HL-60 (cell line): ENCODE measurements around the gene ANO10.

Experiments used
- DNase-seq, 2 experiments: peaks; one replicate each; pipeline ENCODE4 v3.0.0-alpha.2; 2010 to 2020; ENCODE audit warnings: low read depth in 1 of 2, low spot score in 1 of 2
- H3K27ac ChIP-seq: fragments of 250-450 bp; sonication (Bioruptor Pico); replicated peaks from 2 replicates; pipeline ENCODE4 v1.5.1; 2020; ENCODE audit warnings: mild to moderate bottlenecking, moderate library complexity
- H3K27me3 ChIP-seq: fragments of 250-450 bp; sonication (Bioruptor Pico); 2 replicates; pipeline ENCODE4 v1.5.1; 2021; ENCODE audit warnings: mild to moderate bottlenecking, moderate library complexity; ENCODE audit not compliant: insufficient read depth, poor library complexity, severe bottlenecking
- H3K4me3 ChIP-seq: replicated peaks from 2 replicates; pipeline ENCODE4 v1.5.1; 2011; ENCODE audit warnings: mild to moderate bottlenecking, control low read depth, low read length; ENCODE audit not compliant: insufficient read depth
- CTCF ChIP-seq: IDR thresholded peaks from one replicate; pipeline ENCODE4 v1.5.1; 2011; ENCODE audit warnings: low read length, control low read depth, inconsistent platforms; ENCODE audit not compliant: insufficient read depth
- GABPA ChIP-seq: IDR thresholded peaks from 2 replicates; pipeline ENCODE4 v1.6.1; 2012; ENCODE audit warnings: low read depth
- POLR2AphosphoS5 ChIP-seq: IDR thresholded peaks from 2 replicates; pipeline ENCODE4 v1.6.1; 2012; ENCODE audit warnings: low read depth
- REST ChIP-seq: IDR thresholded peaks from 2 replicates; pipeline ENCODE4 v1.6.1; 2012; ENCODE audit warnings: low read depth; ENCODE audit not compliant: insufficient replicate concordance
- SPI1 ChIP-seq: IDR thresholded peaks from 2 replicates; pipeline ENCODE4 v1.6.1; 2012; ENCODE audit warnings: low read depth, mild to moderate bottlenecking, borderline replicate concordance

The ANO10 gene

GRCh38 chr3:43366481-43366880 is 255.3 kb downstream of the ANO10 start:
- no peak for DNase-seq
- Histone ChIP-seq H3K4me3 (no peak overlapping the region), H3K27ac (no peak overlapping the region), H3K27me3 (no peaks in the 10 kb centered on the region)
- no peak for TF ChIP-seq GABPA
- no peak for TF ChIP-seq CTCF
- TF ChIP-seq POLR2AphosphoS5, result no peak
- no peak for TF ChIP-seq REST
- no peak for TF ChIP-seq SPI1

GRCh38 chr3:43365601-43366305 is 256.1 kb downstream of the ANO10 start:
- TF ChIP-seq POLR2AphosphoS5 (no peak), GABPA (no peak)
- Histone ChIP-seq H3K27ac (no peak overlapping the region), H3K4me3 (no peak overlapping the region), H3K27me3 (no peaks in the 10 kb centered on the region)
- DNase-seq, result no peak

GRCh38 chr3:43364926-43365325 is 256.9 kb downstream of the ANO10 start:
- H3K27ac ChIP-seq, result no peak overlapping the region
- TF ChIP-seq POLR2AphosphoS5 (no peak), REST (no peak), CTCF (no peak), SPI1 (no peak), GABPA (no peak)
- no peak for DNase-seq
- H3K27me3 ChIP-seq, result no peaks in the 10 kb centered on the region
- no peak overlapping the region for H3K4me3 ChIP-seq

- no peak for DNase-seq
- no peak overlapping the region for H3K27ac ChIP-seq
- no peaks in the 10 kb centered on the region for H3K27me3 ChIP-seq
- TF ChIP-seq GABPA (no peak), CTCF (no peak), REST (no peak), SPI1 (no peak), POLR2AphosphoS5 (no peak)
- H3K4me3 ChIP-seq, result no peak overlapping the region
These were observed 257.3 kb downstream of the ANO10 start for GRCh38 chr3:43364494-43364893.
